CD4-positive, alpha-beta T cell (primary cell): Measurements from ENCODE around the gene SNRPD3. TPM values are rescaled to one million over a fixed set of nuclear protein-coding genes. Genes with fewer than 3 reads are reported as not detected.
"Not testable (repeated sequence)": the region's sequence is repeated elsewhere in the genome, so short reads cannot be mapped to it uniquely, and the experiment has no call there.

Experiments
- ATAC-seq: fragments of 200-7000 bp; cut with Tn5 transposase; one replicate; pipeline ENCODE4 v1.10.0; 2022; ENCODE audit warnings: mild to moderate bottlenecking; ENCODE audit not compliant: poor library complexity
- CTCF ChIA-PET: fragments of 350-600 bp; sonication (Branson Sonifier 250); formaldehyde crosslinking; loops from one replicate; lab custom pipeline; 2021; ENCODE audit warnings: antibody characterized with exemption, inconsistent platforms; lab: Charles Lee
- POLR2A ChIA-PET: fragments of 350-600 bp; sonication (Branson Sonifier 250); formaldehyde crosslinking; loops from one replicate; lab custom pipeline; 2021; ENCODE audit warnings: antibody characterized with exemption, inconsistent platforms; lab: Charles Lee
- DNase-seq, 14 experiments: peaks; one replicate each; pipeline ENCODE4 v3.0.0-alpha.2; 2013 to 2020; ENCODE audit warnings: mixed read lengths in 2 of 14
- H3K27ac ChIP-seq, 2 donors: one replicate each; pipeline versions ENCODE4 v1.5.1 to v1.7.0; 2013; ENCODE audit warnings: low read length in 2 of 2, low read depth in 1 of 2, mild to moderate bottlenecking in 1 of 2
- H3K27me3 ChIP-seq, 2 experiments: 1 replicate in 1 of 2; 2 replicates in 1 of 2; pipeline versions ENCODE4 v1.6.1 to v1.7.0; 2013; ENCODE audit warnings: low read length in 2 of 2, control low read depth in 1 of 2, mild to moderate bottlenecking in 1 of 2, moderate library complexity in 1 of 2; ENCODE audit not compliant: insufficient read depth in 2 of 2, control insufficient read depth in 1 of 2
- H3K36me3 ChIP-seq: one replicate; pipeline ENCODE4 v1.6.1; 2013; ENCODE audit warnings: low read length, control low read depth; ENCODE audit not compliant: insufficient read depth
- H3K4me1 ChIP-seq: one replicate; pipeline ENCODE4 v1.6.1; 2013; ENCODE audit warnings: low read length, control low read depth; ENCODE audit not compliant: insufficient read depth
- H3K4me3 ChIP-seq: one replicate; pipeline ENCODE4 v1.5.1; 2013; ENCODE audit warnings: mild to moderate bottlenecking, low read length, moderate library complexity
- H3K9me3 ChIP-seq, 2 experiments: 1 replicate in 1 of 2; 2 replicates in 1 of 2; pipeline versions ENCODE4 v1.6.1 to v1.7.0; 2013; ENCODE audit warnings: low read length in 2 of 2, mild to moderate bottlenecking in 2 of 2, control low read depth in 1 of 2, moderate library complexity in 1 of 2; ENCODE audit not compliant: control insufficient read depth in 1 of 2, insufficient read depth in 1 of 2
- H3K27ac Mint-ChIP-seq: one replicate; pipeline ENCODE4 v1.8.0; 2020; ENCODE audit warnings: mixed read lengths
- H3K27me3 Mint-ChIP-seq: one replicate; pipeline ENCODE4 v1.8.0; 2021; ENCODE audit warnings: mixed read lengths
- H3K36me3 Mint-ChIP-seq: one replicate; pipeline ENCODE4 v1.8.0; 2021; ENCODE audit warnings: low read depth, mixed read lengths
- H3K4me1 Mint-ChIP-seq: one replicate; pipeline ENCODE4 v1.8.0; 2021; ENCODE audit warnings: low read depth, mixed read lengths
- H3K4me3 Mint-ChIP-seq: one replicate; pipeline ENCODE4 v1.8.0; 2020; ENCODE audit warnings: mild to moderate bottlenecking, mixed read lengths
- H3K9me3 Mint-ChIP-seq: one replicate; pipeline ENCODE4 v1.8.0; 2020; ENCODE audit warnings: mixed read lengths
- CTCF ChIP-seq: fragments of 200-600 bp; IDR thresholded peaks from one replicate; pipeline ENCODE4 v1.8.0; 2022; ENCODE audit warnings: antibody characterized with exemption, mild to moderate bottlenecking
- intact Hi-C, 2 experiments: fragments of 100-400 bp; cut with DNase I in 1 of 2; cut with micrococcal nuclease in 1 of 2; formaldehyde crosslinking; loops; one replicate each; pipeline versions ENCODE4 v1.15.1 to v1.9.0; 2023 to 2025; cut with DNase I, micrococcal nuclease
- total RNA-seq, 174 experiments: library from RNA in 2 of 174; stranded (reverse) in 2 of 174; gene quantifications; one replicate each; pipeline ENCODE4 v1.2.3 and lab custom pipeline; 2021 to 2026

Gene SNRPD3
- total RNA-seq, 2 experiments from 2014 or later = 31.0 to 31.5 TPM

GRCh38 chr22:24550028-24550901 lies 5.5 kb upstream of the SNRPD3 start:
- Mint-ChIP-seq H3K36me3 (peaks cover 58% of the 10 kb centered on the region), H3K9me3 (no peaks in the 10 kb centered on the region), H3K27me3 (no peaks in the 10 kb centered on the region), H3K27ac (no peak overlapping the region), H3K4me1 (peaks cover 38% of the 10 kb centered on the region), H3K4me3 (peak overlapping the region; percentile 45)
- peaks cover 40% of the 10 kb centered on the region for H3K36me3 ChIP-seq
- H3K9me3 ChIP-seq = no peaks in the 10 kb centered on the region
- H3K4me3 ChIP-seq = no peak overlapping the region
- ChIA-PET POLR2A (no interaction called here), CTCF (no interaction called here)
- H3K27me3 ChIP-seq = no peaks in the 10 kb centered on the region
- ATAC-seq (no peak), DNase-seq (peak in 2 of 14 experiments; percentile 34 to 45)
- H3K4me1 ChIP-seq = peaks cover 21% of the 10 kb centered on the region
- H3K27ac ChIP-seq = no peak overlapping the region
- intact Hi-C loops = loop anchor here in 1 of 2 experiments (5.0 to 10.0 kb wide), 4 partner anchors 635 to 1882 kb away; partner anchors contain the start of genes RAB36 and RSPH14
- no peak for TF ChIP-seq CTCF

GRCh38 chr22:24550902-24551435 lies 4.8 kb upstream of the SNRPD3 start:
- POLR2A ChIA-PET = no interaction called here
- no peak for ATAC-seq
- H3K4me3 Mint-ChIP-seq = peak overlapping the region; percentile 20
- H3K27ac Mint-ChIP-seq = no peak overlapping the region
- no peak overlapping the region for H3K4me3 ChIP-seq
- CTCF ChIA-PET = no interaction called here
- H3K9me3 Mint-ChIP-seq = no peaks in the 10 kb centered on the region
- intact Hi-C loops = loop anchor here in 1 of 2 experiments (5.0 to 10.0 kb wide), 4 partner anchors 636 to 1881 kb away; partner anchors contain the start of genes RAB36 and RSPH14
- no peaks in the 10 kb centered on the region for H3K9me3 ChIP-seq
- peaks cover 62% of the 10 kb centered on the region for H3K36me3 Mint-ChIP-seq
- peaks cover 39% of the 10 kb centered on the region for H3K36me3 ChIP-seq
- H3K27me3 ChIP-seq = no peaks in the 10 kb centered on the region
- DNase-seq = no peak
- peaks cover 44% of the 10 kb centered on the region for H3K4me1 Mint-ChIP-seq
- H3K4me1 ChIP-seq = peaks cover 21% of the 10 kb centered on the region
- no peak for TF ChIP-seq CTCF
- H3K27me3 Mint-ChIP-seq = no peaks in the 10 kb centered on the region
- no peak overlapping the region for H3K27ac ChIP-seq

GRCh38 chr22:24552503-24553286 lies 3.1 kb upstream of the SNRPD3 start:
- not testable (repeated sequence) for H3K27me3 Mint-ChIP-seq, H3K27me3 ChIP-seq, H3K27ac ChIP-seq, DNase-seq, H3K4me3 ChIP-seq, H3K9me3 Mint-ChIP-seq, ATAC-seq, H3K9me3 ChIP-seq
- H3K27ac Mint-ChIP-seq = peak overlapping the region; percentile 80
- Histone ChIP-seq H3K36me3 (peaks cover 28% of the 10 kb centered on the region), H3K4me1 (peaks cover 36% of the 10 kb centered on the region)
- H3K36me3 Mint-ChIP-seq = peaks cover 59% of the 10 kb centered on the region
- peak overlapping the region; percentile 94 for H3K4me3 Mint-ChIP-seq
- intact Hi-C loops = loop anchor here in 1 of 2 experiments (5.0 to 10.0 kb wide), 4 partner anchors 638 to 1880 kb away; partner anchors contain the start of genes RAB36 and RSPH14
- ChIA-PET CTCF (interaction anchor here (0.6 to 1.0 kb wide), 2 partner anchors 12 to 250 kb away, joined by 3 read pairs; no protein-coding TSS in a partner anchor), POLR2A (interaction anchor here (0.6 kb wide), 1 partner anchor 111 kb away, joined by 3 read pairs; no protein-coding TSS in a partner anchor)
- H3K4me1 Mint-ChIP-seq = peaks cover 61% of the 10 kb centered on the region
